ENCODE results near the gene FOLR1. TPM values are rescaled to one million over a fixed set of nuclear protein-coding genes. Genes with fewer than 3 reads are reported as not detected.
"Not testable (repeated sequence)": the region's sequence is repeated elsewhere in the genome, so short reads cannot be mapped to it uniquely, and the experiment has no call there.

Gene FOLR1
- total RNA-seq, 4 donors from 2014 or later, result 0.46 to 7.0 (median 4.0) TPM

DNA sequence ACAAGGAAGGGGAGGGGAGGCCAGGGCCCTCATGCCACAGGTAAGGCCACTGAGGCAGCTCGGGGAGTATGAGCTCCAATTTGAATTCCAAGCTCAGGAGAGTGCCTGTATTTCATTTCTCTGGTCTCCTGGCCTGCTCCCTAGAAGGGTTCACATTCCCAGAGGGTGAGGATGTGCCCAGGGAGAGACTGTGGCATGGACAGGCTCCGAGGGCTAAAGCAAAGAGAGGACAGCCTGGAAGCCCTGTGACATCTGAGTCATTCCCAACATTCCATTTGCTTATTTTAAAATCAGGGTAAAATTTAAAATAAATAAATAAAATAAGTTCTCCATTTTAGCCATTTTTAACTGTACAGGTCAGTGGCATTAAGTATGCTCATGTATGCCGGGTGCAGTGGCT lies 18.6 kb upstream of the FOLR1 start:
- WGBS, 2 donors, result 61 to 89% methylated on average over 3 of the region's 3 CpGs
- H3K4me3 ChIP-seq (ENCODE audit: low read depth, poor library complexity, severe bottlenecking), result no peak overlapping the region
- DNase-seq (ENCODE audit: low spot score in 2 of 2), result no peak
- intact Hi-C loops (cut with DNase I; ENCODE audit: low total_unique reads), result no loop called here
- TF ChIP-seq, protein P1, sequence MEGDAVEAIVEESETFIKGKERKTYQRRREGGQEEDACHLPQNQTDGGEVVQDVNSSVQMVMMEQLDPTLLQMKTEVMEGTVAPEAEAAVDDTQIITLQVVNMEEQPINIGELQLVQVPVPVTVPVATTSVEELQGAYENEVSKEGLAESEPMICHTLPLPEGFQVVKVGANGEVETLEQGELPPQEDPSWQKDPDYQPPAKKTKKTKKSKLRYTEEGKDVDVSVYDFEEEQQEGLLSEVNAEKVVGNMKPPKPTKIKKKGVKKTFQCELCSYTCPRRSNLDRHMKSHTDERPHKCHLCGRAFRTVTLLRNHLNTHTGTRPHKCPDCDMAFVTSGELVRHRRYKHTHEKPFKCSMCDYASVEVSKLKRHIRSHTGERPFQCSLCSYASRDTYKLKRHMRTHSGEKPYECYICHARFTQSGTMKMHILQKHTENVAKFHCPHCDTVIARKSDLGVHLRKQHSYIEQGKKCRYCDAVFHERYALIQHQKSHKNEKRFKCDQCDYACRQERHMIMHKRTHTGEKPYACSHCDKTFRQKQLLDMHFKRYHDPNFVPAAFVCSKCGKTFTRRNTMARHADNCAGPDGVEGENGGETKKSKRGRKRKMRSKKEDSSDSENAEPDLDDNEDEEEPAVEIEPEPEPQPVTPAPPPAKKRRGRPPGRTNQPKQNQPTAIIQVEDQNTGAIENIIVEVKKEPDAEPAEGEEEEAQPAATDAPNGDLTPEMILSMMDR (IDR thresholded peaks at IDR 0.05), result no peak
- TF ChIP-seq POLR2A (IDR thresholded peaks at IDR 0.05), result no peak

GRCh38 chr11:72174302-72175070 lies 17.5 kb upstream of the FOLR1 start:
- no peak for TF ChIP-seq POLR2A (IDR thresholded peaks at IDR 0.05)
- TF ChIP-seq, protein P1 (IDR thresholded peaks at IDR 0.05), result no peak
- intact Hi-C loops (cut with DNase I; ENCODE audit: low total_unique reads), result no loop called here
- H3K4me3 ChIP-seq (ENCODE audit: low read depth, poor library complexity, severe bottlenecking), result no peak overlapping the region
- no peak for DNase-seq (ENCODE audit: low spot score in 2 of 2)
- WGBS, 2 donors, result 41 to 61% methylated on average over 7 to 8 of the region's 8 CpGs

GRCh38 chr11:72177656-72178055 lies 14.3 kb upstream of the FOLR1 start:
- WGBS, 2 donors, result 81 to 92% methylated on average over 5 to 6 of the region's 6 CpGs

DNA sequence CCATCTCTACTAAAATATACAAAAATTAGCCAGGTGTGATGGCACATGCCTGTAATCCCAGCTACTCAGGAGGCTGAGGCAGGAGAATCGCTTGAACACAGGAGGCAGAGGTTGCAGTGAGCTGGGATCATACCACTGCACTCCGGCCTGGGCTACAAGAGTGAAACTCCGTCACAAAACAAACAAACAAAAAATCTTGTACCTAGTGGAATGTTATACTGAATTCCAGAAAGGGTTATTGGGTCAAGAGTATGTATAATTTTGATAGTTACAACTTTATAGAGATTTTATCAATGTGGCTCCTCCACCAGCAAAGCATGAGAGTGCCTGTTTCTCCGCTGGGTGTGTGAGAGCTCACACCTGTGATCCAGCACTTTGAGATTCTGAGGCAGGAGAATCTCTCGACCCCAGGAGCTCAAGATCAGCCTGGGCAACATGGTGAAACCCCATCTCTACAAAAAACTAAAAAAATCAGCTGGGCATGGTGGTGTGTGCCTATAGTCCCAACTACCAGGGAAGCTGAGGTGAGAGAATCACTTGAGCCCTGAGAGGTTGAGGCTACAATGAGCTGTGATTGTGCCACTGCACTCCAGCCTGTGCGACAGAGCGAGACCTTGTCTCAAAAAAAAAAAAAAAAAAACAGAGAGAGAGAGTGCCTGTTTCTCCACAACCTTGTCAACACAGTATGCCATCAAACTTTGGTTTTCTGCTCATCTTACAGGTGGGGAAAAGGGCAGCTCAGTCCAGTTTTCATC lies 12.7 kb upstream of the FOLR1 start:
- no peak overlapping the region for H3K4me3 ChIP-seq (ENCODE audit: low read depth, poor library complexity, severe bottlenecking)
- intact Hi-C loops (cut with DNase I; ENCODE audit: low total_unique reads), result no loop called here
- TF ChIP-seq POLR2A (IDR thresholded peaks at IDR 0.05), result no peak
- TF ChIP-seq, protein P1 (IDR thresholded peaks at IDR 0.05), result no peak
- DNase-seq (ENCODE audit: low spot score in 2 of 2), result no peak
- 74 to 83% methylated on average over 7 of the region's 7 CpGs for WGBS, 2 donors

More at GRCh38 chr11:72177656-72178055, 14.3 kb upstream of the FOLR1 start:
- DNase-seq (ENCODE audit: low spot score in 2 of 2), result no peak
- H3K4me3 ChIP-seq (ENCODE audit: low read depth, poor library complexity, severe bottlenecking), result no peak overlapping the region
- TF ChIP-seq POLR2A (IDR thresholded peaks at IDR 0.05), result no peak
- TF ChIP-seq, protein P1 (IDR thresholded peaks at IDR 0.05), result no peak
- intact Hi-C loops (cut with DNase I; ENCODE audit: low total_unique reads), result no loop called here

GRCh38 chr11:72179804-72180396 lies 12.0 kb upstream of the FOLR1 start:
- intact Hi-C loops (cut with DNase I; ENCODE audit: low total_unique reads), result no loop called here
- TF ChIP-seq, protein P1 (IDR thresholded peaks at IDR 0.05), result no peak
- no peak for TF ChIP-seq POLR2A (IDR thresholded peaks at IDR 0.05)
- 69 to 77% methylated on average over 4 of the region's 4 CpGs for WGBS, 2 donors
- no peak for DNase-seq (ENCODE audit: low spot score in 2 of 2)
- H3K4me3 ChIP-seq (ENCODE audit: low read depth, poor library complexity, severe bottlenecking), result no peak overlapping the region

- 36 to 44% methylated on average over 6 to 7 of the region's 7 CpGs for WGBS, 2 donors
- intact Hi-C loops (cut with DNase I; ENCODE audit: low total_unique reads); H3K4me3 ChIP-seq (ENCODE audit: low read depth, poor library complexity, severe bottlenecking): not testable (repeated sequence)
- DNase-seq (ENCODE audit: low spot score in 2 of 2), result peak in 1 of 2 donors; percentile 26
Observed at GRCh38 chr11:72180892-72181552, 10.9 kb upstream of the FOLR1 start.

- peak in 1 of 2 donors; percentile 19 for DNase-seq (ENCODE audit: low spot score in 2 of 2)
- intact Hi-C loops (cut with DNase I; ENCODE audit: low total_unique reads); H3K4me3 ChIP-seq (ENCODE audit: low read depth, poor library complexity, severe bottlenecking): not testable (repeated sequence)
- WGBS, 2 donors, result 54 to 69% methylated on average over 3 of the region's 3 CpGs
Observed at GRCh38 chr11:72181553-72181958, 10.4 kb upstream of the FOLR1 start.

All from lower leg skin (tissue), 4 donors.